ENCODE results near the gene NEDD4.
"Not testable (repeated sequence)": the region's sequence is repeated elsewhere in the genome, so short reads cannot be mapped to it uniquely, and the experiment has no call there.

NEDD4 gene

GRCh38 chr15:55879181-55879580, 114.2 kb downstream of the NEDD4 start:
- no peak for DNase-seq

GRCh38 chr15:55873024-55873720, 120.2 kb downstream of the NEDD4 start:
- DNase-seq = no peak

GRCh38 chr15:55872471-55872870, 120.9 kb downstream of the NEDD4 start:
- DNase-seq = no peak

GRCh38 chr15:55869660-55870059, 123.8 kb downstream of the NEDD4 start:
- DNase-seq = no peak

GRCh38 chr15:55868707-55869106, 124.7 kb downstream of the NEDD4 start:
- DNase-seq = no peak

- DNase-seq = not testable (repeated sequence)
These were observed 125.1 kb downstream of the NEDD4 start for GRCh38 chr15:55868291-55868690.

GRCh38 chr15:55863911-55864310, 129.5 kb downstream of the NEDD4 start:
- DNase-seq = no peak

- no peak for DNase-seq
These were observed 132.3 kb downstream of the NEDD4 start for GRCh38 chr15:55861115-55861514.

GRCh38 chr15:55860468-55860867, 132.9 kb downstream of the NEDD4 start:
- DNase-seq = no peak

- DNase-seq = no peak
These were observed 133.7 kb downstream of the NEDD4 start for GRCh38 chr15:55859681-55860080.

GRCh38 chr15:55858661-55859060, 134.8 kb downstream of the NEDD4 start:
- no peak for DNase-seq

GRCh38 chr15:55856506-55857164, 136.8 kb downstream of the NEDD4 start:
- DNase-seq = no peak

GRCh38 chr15:55853134-55853533, 140.3 kb downstream of the NEDD4 start:
- DNase-seq = no peak

- no peak for DNase-seq
These were observed 147.2 kb downstream of the NEDD4 start for GRCh38 chr15:55846116-55846707.

GRCh38 chr15:55842897-55843296, 150.5 kb downstream of the NEDD4 start:
- DNase-seq = not testable (repeated sequence)

GRCh38 chr15:55835866-55836265, 157.5 kb downstream of the NEDD4 start:
- DNase-seq = no peak

GRCh38 chr15:55834331-55834730, 159.1 kb downstream of the NEDD4 start:
- no peak for DNase-seq

- DNase-seq = no peak
These were observed 163.6 kb downstream of the NEDD4 start for GRCh38 chr15:55829826-55830225.

GRCh38 chr15:55827955-55828354, 165.5 kb downstream of the NEDD4 start:
- DNase-seq = no peak

GRCh38 chr15:55827204-55827603, 166.2 kb downstream of the NEDD4 start:
- no peak for DNase-seq

GRCh38 chr15:55824857-55825613, 168.4 kb downstream of the NEDD4 start:
- DNase-seq = no peak

- DNase-seq = no peak
These were observed 169.6 kb downstream of the NEDD4 start for GRCh38 chr15:55823699-55824340.

- no peak for DNase-seq
These were observed 170.2 kb downstream of the NEDD4 start for GRCh38 chr15:55823191-55823670.
